ENCODE results near the gene DAPK1.

DAPK1 gene

GRCh38 chr9:87569008-87569509 lies 71.4 kb downstream of the DAPK1 start:
- DNase-seq (ENCODE audit: low spot score), result no peak

- DNase-seq (ENCODE audit: low spot score), result no peak
Observed at GRCh38 chr9:87569518-87569917, 71.9 kb downstream of the DAPK1 start.

- DNase-seq (ENCODE audit: low spot score), result no peak
Observed at GRCh38 chr9:87570000-87570908, 72.6 kb downstream of the DAPK1 start.

- no peak for DNase-seq (ENCODE audit: low spot score)
Observed at GRCh38 chr9:87572719-87573118, 75.1 kb downstream of the DAPK1 start.

- no peak for DNase-seq (ENCODE audit: low spot score)
Observed at GRCh38 chr9:87573841-87574342, 76.2 kb downstream of the DAPK1 start.

- no peak for DNase-seq (ENCODE audit: low spot score)
Observed at GRCh38 chr9:87577746-87578145, 80.1 kb downstream of the DAPK1 start.

- DNase-seq (ENCODE audit: low spot score), result no peak
Observed at GRCh38 chr9:87578625-87579024, 81.0 kb downstream of the DAPK1 start.

- no peak for DNase-seq (ENCODE audit: low spot score)
Observed at GRCh38 chr9:87579781-87580541, 82.3 kb downstream of the DAPK1 start.

GRCh38 chr9:87580941-87581438 lies 83.3 kb downstream of the DAPK1 start:
- DNase-seq (ENCODE audit: low spot score), result no peak

GRCh38 chr9:87581513-87581912 lies 83.8 kb downstream of the DAPK1 start:
- DNase-seq (ENCODE audit: low spot score), result no peak

GRCh38 chr9:87581949-87582637 lies 84.4 kb downstream of the DAPK1 start:
- DNase-seq (ENCODE audit: low spot score), result no peak

- no peak for DNase-seq (ENCODE audit: low spot score)
Observed at GRCh38 chr9:87584326-87584725, 86.7 kb downstream of the DAPK1 start.

- no peak for DNase-seq (ENCODE audit: low spot score)
Observed at GRCh38 chr9:87585123-87585855, 87.6 kb downstream of the DAPK1 start.

- no peak for DNase-seq (ENCODE audit: low spot score)
Observed at GRCh38 chr9:87586731-87587355, 89.2 kb downstream of the DAPK1 start.

- no peak for DNase-seq (ENCODE audit: low spot score)
Observed at GRCh38 chr9:87587356-87587745, 89.7 kb downstream of the DAPK1 start.

- DNase-seq (ENCODE audit: low spot score), result no peak
Observed at GRCh38 chr9:87587864-87588263, 90.2 kb downstream of the DAPK1 start.

- DNase-seq (ENCODE audit: low spot score), result no peak
Observed at GRCh38 chr9:87588339-87588738, 90.7 kb downstream of the DAPK1 start.

GRCh38 chr9:87590996-87591395 lies 93.3 kb downstream of the DAPK1 start:
- DNase-seq (ENCODE audit: low spot score), result no peak

- no peak for DNase-seq (ENCODE audit: low spot score)
Observed at GRCh38 chr9:87592554-87593358, 95.1 kb downstream of the DAPK1 start.
